22Rv1 (cell line): ENCODE results near the gene DCAF11.

ENCODE experiments used
- CTCF ChIP-seq: fragments of 450-650 bp; IDR thresholded peaks from 2 replicates; pipeline ENCODE4 v1.5.1; 2017; ENCODE audit warnings: mild to moderate bottlenecking
- ZFX ChIP-seq: fragments of 450-650 bp; IDR thresholded peaks from 2 replicates; pipeline ENCODE4 v1.6.1; 2017; ENCODE audit warnings: antibody characterized with exemption, borderline replicate concordance

- TF ChIP-seq CTCF (no peak), ZFX (no peak)
These were observed 47.5 kb downstream of the DCAF11 start for GRCh38 chr14:24162093-24162492.
